PC-3 (cell line): ENCODE measurements around the gene WNT7A. TPM values are rescaled to one million over a fixed set of nuclear protein-coding genes. Genes with fewer than 3 reads are reported as not detected.
A peak's percentile ranks its signal among the peaks of the same experiment; 100 is the strongest.

Source experiments
- ATAC-seq: fragments of 200-7000 bp; cut with Tn5 transposase; 2 replicates; pipeline ENCODE4 v1.9.1; 2020; ENCODE audit warnings: mild to moderate bottlenecking, moderate library complexity
- BruUV-seq: library from RNA; stranded (reverse); fragments of 400-500 nt; replicated peaks from 2 replicates; lab custom pipeline; 2021; lab: Mats Ljungman, UMichigan
- CTCF ChIA-PET: fragments of 300-600 bp; sonication (Branson Sonifier 250); formaldehyde crosslinking; loops from one replicate; lab custom pipeline; 2022; ENCODE audit warnings: antibody characterized with exemption; lab: Charles Lee
- POLR2A ChIA-PET: fragments of 300-600 bp; sonication (Branson Sonifier 250); formaldehyde crosslinking; loops from one replicate; lab custom pipeline; 2022; ENCODE audit warnings: antibody characterized with exemption; ENCODE audit not compliant: unreplicated experiment; lab: Charles Lee
- DNase-seq: peaks from one replicate; pipeline ENCODE4 v3.0.0-alpha.2; 2015
- H2AFZ ChIP-seq: fragments of 300-600 bp; sonication (generic); 2 replicates; pipeline ENCODE4 v1.6.0; 2016; ENCODE audit warnings: antibody characterized with exemption, low read length
- H3F3A ChIP-seq: fragments of 300-600 bp; sonication (generic); one replicate; pipeline ENCODE4 v1.6.0; 2017; ENCODE audit warnings: antibody characterized with exemption, low read length, control low read depth, mild to moderate bottlenecking; ENCODE audit not compliant: unreplicated experiment
- H3K27ac ChIP-seq: fragments of 300-600 bp; sonication (generic); 2 replicates; pipeline ENCODE4 v1.5.1; 2016; ENCODE audit warnings: mild to moderate bottlenecking, low read length
- H3K27me3 ChIP-seq: fragments of 300-600 bp; sonication (generic); 2 replicates; pipeline ENCODE4 v1.6.1; 2016; ENCODE audit warnings: low read length, mixed read lengths
- H3K36me3 ChIP-seq: fragments of 300-600 bp; sonication (generic); 2 replicates; pipeline ENCODE4 v1.6.1; 2016; ENCODE audit warnings: low read depth, mixed run types, low read length, mixed read lengths
- H3K4me1 ChIP-seq: fragments of 300-600 bp; sonication (generic); 2 replicates; pipeline ENCODE4 v1.5.1; 2016; ENCODE audit warnings: low read length; ENCODE audit not compliant: insufficient read depth
- H3K4me2 ChIP-seq: fragments of 300-600 bp; sonication (generic); 2 replicates; pipeline ENCODE4 v1.6.0; 2016; ENCODE audit warnings: low read length
- H3K4me3 ChIP-seq: fragments of 300-600 bp; sonication (generic); 2 replicates; pipeline ENCODE4 v1.5.1; 2016; ENCODE audit warnings: mild to moderate bottlenecking, low read length, mixed read lengths
- H3K79me2 ChIP-seq: fragments of 300-600 bp; sonication (generic); 2 replicates; pipeline ENCODE4 v1.6.1; 2017; ENCODE audit warnings: low read length, mixed read lengths
- H3K9ac ChIP-seq: fragments of 300-600 bp; sonication (generic); 2 replicates; pipeline ENCODE4 v1.6.0; 2016; ENCODE audit warnings: mild to moderate bottlenecking, low read length
- H3K9me2 ChIP-seq: fragments of 300-600 bp; sonication (generic); replicated peaks from 2 replicates; pipeline ENCODE4 v1.6.1; 2016; ENCODE audit warnings: mixed run types, low read length, mixed read lengths
- H3K9me3 ChIP-seq: fragments of 300-600 bp; sonication (generic); 2 replicates; pipeline ENCODE4 v1.6.1; 2016; ENCODE audit warnings: low read length, mixed read lengths
- H4K20me1 ChIP-seq: fragments of 300-600 bp; sonication (generic); 2 replicates; pipeline ENCODE4 v1.6.1; 2016; ENCODE audit warnings: low read length, mixed read lengths
- EZH2 ChIP-seq: fragments of 300-600 bp; sonication (generic); IDR thresholded peaks from one replicate; pipeline ENCODE4 v1.6.1; 2017; ENCODE audit warnings: antibody characterized with exemption, mild to moderate bottlenecking, low read length; ENCODE audit not compliant: unreplicated experiment
- EZH2phosphoT487 ChIP-seq: fragments of 300-600 bp; sonication (generic); IDR thresholded peaks from 2 replicates; pipeline ENCODE4 v1.6.1; 2018; ENCODE audit warnings: mild to moderate bottlenecking, antibody characterized with exemption, low read length, borderline replicate concordance
- intact Hi-C: fragments of 100-400 bp; cut with micrococcal nuclease; formaldehyde crosslinking; loops from 2 replicates; pipeline ENCODE4 v1.9.0; 2023
- total RNA-seq: library from RNA; depleted of rRNA; stranded (reverse); fragments of >200 nt; gene quantifications from 2 replicates; pipeline ENCODE4 v1.2.3, GENCODE V29; 2014
- TF ChIP-seq, protein P1 (sequence below): fragments of 300-600 bp; sonication (generic); conservative IDR thresholded peaks from 2 replicates; pipeline ENCODE4 v1.5.1; 2017; ENCODE audit warnings: antibody characterized with exemption, low read depth, mild to moderate bottlenecking, low read length

The WNT7A gene
- total RNA-seq, 1 experiment from 2014 or later = 16.2 TPM

DNA sequence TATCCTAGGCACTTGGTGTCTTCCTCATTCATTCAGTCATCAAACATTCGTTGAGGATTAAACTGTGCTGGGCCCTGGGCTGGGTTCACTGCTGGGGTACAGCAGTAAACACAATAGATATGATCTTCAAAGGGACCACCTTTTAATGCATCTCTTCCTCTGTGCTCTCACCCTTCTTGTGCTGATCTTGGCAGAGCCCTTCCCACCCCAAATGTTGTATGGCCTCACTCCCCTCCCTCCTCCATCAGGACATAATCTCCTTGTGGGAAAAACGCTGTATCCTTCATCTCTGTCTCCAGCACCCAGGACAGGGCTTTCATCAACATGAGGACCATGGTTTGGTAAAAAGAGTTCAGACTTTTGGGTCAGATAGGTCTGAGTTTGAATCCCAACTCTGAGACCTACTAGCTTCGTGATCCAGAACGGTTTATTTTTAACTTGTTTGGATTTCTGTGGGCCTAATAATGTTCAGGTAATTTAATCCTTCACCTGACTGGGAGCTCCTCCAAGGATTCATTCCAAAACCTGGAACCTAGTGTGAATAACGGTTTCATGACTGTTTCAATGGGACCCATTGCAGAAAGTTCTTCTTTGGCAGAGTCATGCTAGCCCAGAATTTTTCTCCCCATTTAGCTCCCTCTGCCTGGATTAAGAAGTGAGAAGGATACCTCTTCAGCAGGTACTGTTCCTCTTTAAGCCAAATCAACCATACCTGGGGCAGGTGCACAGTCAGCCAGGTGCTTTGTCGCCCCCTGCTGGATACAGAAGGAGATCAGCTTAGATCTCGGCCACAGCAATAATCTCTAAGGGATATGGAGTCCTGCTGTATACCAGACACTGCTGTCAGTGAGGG lies 5.2 kb upstream of the WNT7A start:
- no peaks in the 10 kb centered on the region for H4K20me1 ChIP-seq
- no peak overlapping the region for H3K27ac ChIP-seq
- H3K4me3 ChIP-seq = no peak overlapping the region
- H2AFZ ChIP-seq = no peak overlapping the region
- H3K27me3 ChIP-seq = no peaks in the 10 kb centered on the region
- no peaks in the 10 kb centered on the region for H3K9me3 ChIP-seq
- H3F3A ChIP-seq = no peaks in the 10 kb centered on the region
- ATAC-seq = peak; percentile 81
- H3K4me1 ChIP-seq = no peaks in the 10 kb centered on the region
- intact Hi-C loops = loop anchor here (1.0 to 2.0 kb wide), 3 partner anchors 59 to 388 kb away; no protein-coding TSS in a partner anchor
- no peak overlapping the region for H3K9ac ChIP-seq
- TF ChIP-seq EZH2phosphoT487 = no peak
- no peak for TF ChIP-seq EZH2
- TF ChIP-seq, protein P1, sequence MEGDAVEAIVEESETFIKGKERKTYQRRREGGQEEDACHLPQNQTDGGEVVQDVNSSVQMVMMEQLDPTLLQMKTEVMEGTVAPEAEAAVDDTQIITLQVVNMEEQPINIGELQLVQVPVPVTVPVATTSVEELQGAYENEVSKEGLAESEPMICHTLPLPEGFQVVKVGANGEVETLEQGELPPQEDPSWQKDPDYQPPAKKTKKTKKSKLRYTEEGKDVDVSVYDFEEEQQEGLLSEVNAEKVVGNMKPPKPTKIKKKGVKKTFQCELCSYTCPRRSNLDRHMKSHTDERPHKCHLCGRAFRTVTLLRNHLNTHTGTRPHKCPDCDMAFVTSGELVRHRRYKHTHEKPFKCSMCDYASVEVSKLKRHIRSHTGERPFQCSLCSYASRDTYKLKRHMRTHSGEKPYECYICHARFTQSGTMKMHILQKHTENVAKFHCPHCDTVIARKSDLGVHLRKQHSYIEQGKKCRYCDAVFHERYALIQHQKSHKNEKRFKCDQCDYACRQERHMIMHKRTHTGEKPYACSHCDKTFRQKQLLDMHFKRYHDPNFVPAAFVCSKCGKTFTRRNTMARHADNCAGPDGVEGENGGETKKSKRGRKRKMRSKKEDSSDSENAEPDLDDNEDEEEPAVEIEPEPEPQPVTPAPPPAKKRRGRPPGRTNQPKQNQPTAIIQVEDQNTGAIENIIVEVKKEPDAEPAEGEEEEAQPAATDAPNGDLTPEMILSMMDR = peak; percentile 96
- no peaks in the 10 kb centered on the region for H3K36me3 ChIP-seq
- ChIA-PET POLR2A (interaction anchor here (0.6 kb wide), 1 partner anchor 644 kb away, joined by 3 read pairs; no protein-coding TSS in a partner anchor), CTCF (interaction anchor here (0.6 to 2.4 kb wide), 7 partner anchors 11 to 237 kb away, joined by 3 to 69 read pairs (median 3); no protein-coding TSS in a partner anchor)
- peak; percentile 86 for DNase-seq
- H3K4me2 ChIP-seq = no peak overlapping the region
- no TSS peak for BruUV-seq
- no peaks in the 10 kb centered on the region for H3K79me2 ChIP-seq
- H3K9me2 ChIP-seq = no peaks in the 10 kb centered on the region

GRCh38 chr3:13883681-13884080 lies 3.8 kb upstream of the WNT7A start:
- Histone ChIP-seq H3K36me3 (no peaks in the 10 kb centered on the region), H3K4me3 (no peak overlapping the region), H3K4me1 (no peaks in the 10 kb centered on the region), H3K27ac (no peak overlapping the region), H3K9me2 (no peaks in the 10 kb centered on the region), H3K4me2 (no peak overlapping the region), H2AFZ (no peak overlapping the region), H3K79me2 (peaks cover 9% of the 10 kb centered on the region), H3K9me3 (no peaks in the 10 kb centered on the region), H3K27me3 (no peaks in the 10 kb centered on the region), H4K20me1 (no peaks in the 10 kb centered on the region), H3K9ac (no peak overlapping the region), H3F3A (no peaks in the 10 kb centered on the region)
- CTCF ChIA-PET = interaction anchor here (0.7 to 1.7 kb wide), 2 partner anchors 226 to 758 kb away, joined by 3 to 6 read pairs; no protein-coding TSS in a partner anchor
- no TSS peak for BruUV-seq
- POLR2A ChIA-PET = no interaction called here
- TF ChIP-seq EZH2phosphoT487 (no peak), EZH2 (no peak)
- TF ChIP-seq, protein P1 = no peak
- DNase-seq (no peak), ATAC-seq (no peak)
- intact Hi-C loops = loop anchor here (2.0 kb wide), 1 partner anchor 387 kb away; no protein-coding TSS in a partner anchor

GRCh38 chr3:13882876-13883275 lies 3.0 kb upstream of the WNT7A start:
- DNase-seq (no peak), ATAC-seq (no peak)
- no peak overlapping the region for H3K9ac ChIP-seq
- intact Hi-C loops = no loop called here
- no peaks in the 10 kb centered on the region for H4K20me1 ChIP-seq
- ChIA-PET POLR2A (no interaction called here), CTCF (interaction anchor here (1.7 kb wide), 1 partner anchor 225 kb away, joined by 6 read pairs; no protein-coding TSS in a partner anchor)
- BruUV-seq = no TSS peak
- no peaks in the 10 kb centered on the region for H3K9me2 ChIP-seq
- no peak overlapping the region for H3K4me3 ChIP-seq
- no peaks in the 10 kb centered on the region for H3K4me1 ChIP-seq
- no peak overlapping the region for H3K27ac ChIP-seq
- no peak overlapping the region for H3K4me2 ChIP-seq
- H3K27me3 ChIP-seq = no peaks in the 10 kb centered on the region
- no peaks in the 10 kb centered on the region for H3K9me3 ChIP-seq
- no peaks in the 10 kb centered on the region for H3F3A ChIP-seq
- TF ChIP-seq EZH2 = no peak
- TF ChIP-seq, protein P1 = no peak
- TF ChIP-seq EZH2phosphoT487 = no peak
- no peak overlapping the region for H2AFZ ChIP-seq
- H3K36me3 ChIP-seq = no peaks in the 10 kb centered on the region
- peaks cover 16% of the 10 kb centered on the region for H3K79me2 ChIP-seq
